Occipital lobe (tissue), 2 donors: ENCODE data around the gene BRCC3. TPM values are rescaled to one million over a fixed set of nuclear protein-coding genes. Genes with fewer than 3 reads are reported as not detected.
"Not testable (repeated sequence)": the region's sequence is repeated elsewhere in the genome, so short reads cannot be mapped to it uniquely, and the experiment has no call there.

Experiments used
- DNase-seq: peaks from one replicate; lab custom pipeline; 2025; lab: John Stamatoyannopoulos, UW
- total RNA-seq: library from RNA; depleted of rRNA; stranded (reverse); fragments of >200 nt; gene quantifications from one replicate; pipeline ENCODE4 v1.2.3, GENCODE V29; 2014

BRCC3 gene
- total RNA-seq, 1 donor from 2014 or later, result 15.6 TPM

DNA sequence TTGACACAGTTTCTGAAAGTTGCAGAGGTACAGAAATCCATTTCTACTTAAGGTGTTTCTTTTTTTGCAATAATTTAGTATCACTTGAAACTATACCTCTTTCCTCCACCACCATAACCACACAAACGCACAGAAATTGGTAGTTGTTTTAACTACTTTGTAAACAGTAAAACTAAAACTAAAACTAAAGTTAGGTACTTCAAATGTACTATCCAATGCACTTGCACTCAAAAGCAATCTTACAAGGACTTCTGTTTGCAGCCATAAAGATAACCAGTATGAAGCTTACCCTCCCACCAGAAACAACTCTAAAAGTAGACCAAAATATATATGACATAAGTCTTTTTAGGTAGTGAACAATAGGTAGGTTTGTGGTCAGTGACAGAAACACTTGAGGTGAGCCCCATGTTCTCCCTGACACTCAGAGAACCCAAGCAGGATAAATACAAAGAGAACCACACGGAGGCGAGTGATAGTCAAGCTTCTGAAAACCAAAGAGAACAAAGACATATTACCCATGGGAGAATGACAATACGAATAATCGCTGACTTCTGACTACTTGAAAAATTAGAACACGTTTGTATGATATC is 72.7 kb downstream of the BRCC3 start:
- DNase-seq, result no peak

GRCh38 chrX:155144926-155145325 is 73.6 kb downstream of the BRCC3 start:
- no peak for DNase-seq

- DNase-seq, result not testable (repeated sequence)
Observed at GRCh38 chrX:155147612-155148011, 76.3 kb downstream of the BRCC3 start.

DNA sequence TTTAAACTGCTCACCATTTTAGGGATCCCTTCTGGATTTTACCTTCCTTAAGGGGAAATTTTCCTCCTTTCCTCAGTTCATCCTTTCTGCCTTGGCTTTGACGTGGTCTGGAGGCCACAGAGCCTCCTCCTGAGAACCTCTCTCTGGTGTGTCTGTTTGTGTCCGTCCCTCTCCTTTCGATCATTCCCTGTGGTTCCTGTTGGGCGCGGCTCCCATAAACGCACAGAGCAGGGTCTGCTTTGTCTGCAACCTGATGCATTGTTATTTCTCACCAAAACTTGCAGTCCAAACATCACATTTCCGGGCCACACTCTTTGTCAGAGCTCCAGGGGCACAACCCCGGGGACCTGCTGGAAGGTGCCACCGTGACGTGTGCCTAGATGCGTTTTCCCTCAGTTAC is 76.9 kb downstream of the BRCC3 start:
- DNase-seq, result not testable (repeated sequence)

DNA sequence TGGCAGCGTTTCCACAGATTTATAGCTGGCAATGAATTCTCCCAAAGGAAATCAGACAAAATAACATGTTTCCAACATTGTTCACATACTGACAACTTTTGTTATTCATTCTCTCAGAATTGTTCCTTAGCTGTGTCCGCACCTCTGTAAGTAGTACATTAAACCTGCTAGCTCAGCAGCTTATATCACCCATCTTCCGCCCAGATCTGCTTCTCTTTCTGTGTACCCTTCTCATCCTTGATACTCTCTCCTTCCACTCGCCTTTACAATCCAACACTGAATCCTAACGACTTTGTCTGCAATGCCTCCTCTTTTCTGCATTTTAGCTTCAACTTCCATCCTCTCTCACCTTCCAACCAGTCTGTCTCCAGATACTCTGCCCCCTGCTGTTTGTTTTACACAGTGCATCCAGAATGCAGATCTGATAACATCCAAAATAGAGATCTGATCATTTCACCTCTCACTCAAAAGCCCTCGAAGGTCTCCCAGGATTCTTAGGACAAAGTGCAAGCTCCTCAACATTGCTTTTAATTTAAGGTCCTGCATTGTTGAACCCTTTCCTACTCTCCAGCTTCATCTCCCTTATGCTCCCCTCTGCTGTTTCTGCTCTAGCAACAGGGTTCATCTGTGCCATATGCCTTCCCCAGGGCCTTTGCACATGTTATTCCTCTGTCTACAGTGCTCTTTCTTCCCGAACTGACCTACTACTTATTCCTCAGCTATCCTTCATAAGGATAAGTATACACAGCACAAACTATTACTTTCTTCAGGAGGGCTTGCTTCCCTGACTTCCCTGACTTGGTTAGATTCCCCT is 77.6 kb downstream of the BRCC3 start:
- DNase-seq, result no peak

- no peak for DNase-seq
Observed at GRCh38 chrX:155169881-155170280, 98.6 kb downstream of the BRCC3 start.

Other genes with a start within 250 kb of the BRCC3 start
- gene SMIM9, start 236.8 kb upstream of the BRCC3 start, total RNA-seq, result not detected
- 0.47 TPM for gene F8A1, start 185.2 kb upstream of the BRCC3 start, total RNA-seq
- gene F8, start 48.8 kb upstream of the BRCC3 start, total RNA-seq, result 7.3 TPM
- 31.4 TPM for gene FUNDC2, start 44.7 kb upstream of the BRCC3 start, total RNA-seq
- 3.4 TPM for gene CMC4, start 372 bp upstream of the BRCC3 start, total RNA-seq
- gene MTCP1, start 372 bp upstream of the BRCC3 start, total RNA-seq, result 3.6 TPM
- 107 TPM for gene VBP1, start 145.0 kb downstream of the BRCC3 start, total RNA-seq
- 28.2 TPM for gene RAB39B, start 193.0 kb downstream of the BRCC3 start, total RNA-seq